ENCODE measurements around the gene QSOX1.

The QSOX1 gene

GRCh38 chr1:180231506-180231921 is 76.8 kb downstream of the QSOX1 start:
- Histone ChIP-seq H3K36me3 (no peaks in the 10 kb centered on the region), H3K4me3 (ENCODE audit: low read depth, low read length) (peak overlapping the region; percentile 53), H3K4me1 (no peaks in the 10 kb centered on the region), H3K27me3 (peaks cover 93% of the 10 kb centered on the region), H3K9me3 (peaks cover 2% of the 10 kb centered on the region; the same call in 1 of the 2 replicates)
- no peak for DNase-seq
- TF ChIP-seq CTCF (IDR thresholded peaks at IDR 0.05; ENCODE audit: low read depth, low read length) = no peak

- DNase-seq = no peak
- no peaks in the 10 kb centered on the region for H3K36me3 ChIP-seq
- H3K9me3 ChIP-seq = peaks cover 2% of the 10 kb centered on the region; the same call in 1 of the 2 replicates
- H3K27me3 ChIP-seq = peaks cover 93% of the 10 kb centered on the region
- no peak for TF ChIP-seq CTCF (IDR thresholded peaks at IDR 0.05; ENCODE audit: low read depth, low read length)
- H3K4me3 ChIP-seq (ENCODE audit: low read depth, low read length) = no peak overlapping the region
- no peaks in the 10 kb centered on the region for H3K4me1 ChIP-seq
Measured at GRCh38 chr1:180231936-180232335, 77.3 kb downstream of the QSOX1 start.

- peaks cover 94% of the 10 kb centered on the region for H3K27me3 ChIP-seq
Measured at GRCh38 chr1:180232521-180233043, 77.9 kb downstream of the QSOX1 start.

GRCh38 chr1:180233191-180234011 is 78.7 kb downstream of the QSOX1 start:
- DNase-seq = no peak
- H3K36me3 ChIP-seq = no peaks in the 10 kb centered on the region
- H3K9me3 ChIP-seq = peaks cover 2% of the 10 kb centered on the region; the same call in 1 of the 2 replicates
- peaks cover 94% of the 10 kb centered on the region for H3K27me3 ChIP-seq
- no peak overlapping the region for H3K4me3 ChIP-seq (ENCODE audit: low read depth, low read length)
- H3K4me1 ChIP-seq = no peaks in the 10 kb centered on the region
- no peak for TF ChIP-seq CTCF (IDR thresholded peaks at IDR 0.05; ENCODE audit: low read depth, low read length)

More at GRCh38 chr1:180232521-180233043, 77.9 kb downstream of the QSOX1 start:
- Histone ChIP-seq H3K4me1 (no peaks in the 10 kb centered on the region), H3K36me3 (no peaks in the 10 kb centered on the region), H3K9me3 (peaks cover 2% of the 10 kb centered on the region; the same call in 1 of the 2 replicates), H3K4me3 (ENCODE audit: low read depth, low read length) (no peak overlapping the region)
- TF ChIP-seq CTCF (IDR thresholded peaks at IDR 0.05; ENCODE audit: low read depth, low read length) = no peak
- no peak for DNase-seq

- H3K4me3 ChIP-seq (ENCODE audit: low read depth, low read length) = no peak overlapping the region
- no peaks in the 10 kb centered on the region for H3K4me1 ChIP-seq
- H3K27me3 ChIP-seq = peaks cover 94% of the 10 kb centered on the region
- H3K36me3 ChIP-seq = no peaks in the 10 kb centered on the region
- peaks cover 2% of the 10 kb centered on the region; the same call in 1 of the 2 replicates for H3K9me3 ChIP-seq
- no peak for DNase-seq
- TF ChIP-seq CTCF (IDR thresholded peaks at IDR 0.05; ENCODE audit: low read depth, low read length) = no peak
Measured at GRCh38 chr1:180234369-180235076, 79.9 kb downstream of the QSOX1 start.
